Keratinocyte (primary cell): ENCODE data around the gene ANGPTL8.

Experiments
- EZH2 ChIP-seq: IDR thresholded peaks from one replicate; pipeline ENCODE4 v1.6.1; 2012; ENCODE audit warnings: inconsistent platforms, mild to moderate bottlenecking, low read length, moderate library complexity
- TF ChIP-seq, protein P1 (sequence below), 3 experiments: IDR thresholded peaks in 1 of 3; conservative IDR thresholded peaks in 1 of 3; optimal IDR thresholded peaks in 1 of 3; 2 replicates in 2 of 3; 3 replicates in 1 of 3; pipeline versions ENCODE3 to v1.5.1; 2011; ENCODE audit warnings: low read length in 3 of 3, mild to moderate bottlenecking in 3 of 3, moderate library complexity in 2 of 3, control low read depth in 1 of 3, inconsistent platforms in 1 of 3; ENCODE audit not compliant: insufficient read depth in 2 of 3; ENCODE audit errors: extremely low read depth in 1 of 3

DNA sequence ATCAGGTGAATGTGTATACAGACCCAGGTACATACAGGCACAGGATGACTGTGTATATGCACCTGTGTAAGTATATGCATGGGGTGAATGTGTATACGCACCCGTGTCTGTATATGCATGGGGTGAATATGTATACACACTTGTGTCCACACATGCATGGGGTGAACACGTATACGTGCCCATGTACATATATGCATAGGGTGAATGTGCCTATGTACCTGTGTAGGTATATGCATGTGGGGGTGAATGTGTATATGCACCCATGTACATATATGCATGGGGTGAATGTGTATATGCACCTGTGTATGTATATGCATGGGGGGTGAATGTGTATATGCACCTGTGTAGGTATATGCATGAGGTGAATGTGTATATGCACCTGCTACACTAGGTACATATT lies 6.9 kb upstream of the ANGPTL8 start:
- TF ChIP-seq, protein P1, sequence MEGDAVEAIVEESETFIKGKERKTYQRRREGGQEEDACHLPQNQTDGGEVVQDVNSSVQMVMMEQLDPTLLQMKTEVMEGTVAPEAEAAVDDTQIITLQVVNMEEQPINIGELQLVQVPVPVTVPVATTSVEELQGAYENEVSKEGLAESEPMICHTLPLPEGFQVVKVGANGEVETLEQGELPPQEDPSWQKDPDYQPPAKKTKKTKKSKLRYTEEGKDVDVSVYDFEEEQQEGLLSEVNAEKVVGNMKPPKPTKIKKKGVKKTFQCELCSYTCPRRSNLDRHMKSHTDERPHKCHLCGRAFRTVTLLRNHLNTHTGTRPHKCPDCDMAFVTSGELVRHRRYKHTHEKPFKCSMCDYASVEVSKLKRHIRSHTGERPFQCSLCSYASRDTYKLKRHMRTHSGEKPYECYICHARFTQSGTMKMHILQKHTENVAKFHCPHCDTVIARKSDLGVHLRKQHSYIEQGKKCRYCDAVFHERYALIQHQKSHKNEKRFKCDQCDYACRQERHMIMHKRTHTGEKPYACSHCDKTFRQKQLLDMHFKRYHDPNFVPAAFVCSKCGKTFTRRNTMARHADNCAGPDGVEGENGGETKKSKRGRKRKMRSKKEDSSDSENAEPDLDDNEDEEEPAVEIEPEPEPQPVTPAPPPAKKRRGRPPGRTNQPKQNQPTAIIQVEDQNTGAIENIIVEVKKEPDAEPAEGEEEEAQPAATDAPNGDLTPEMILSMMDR (optimal IDR thresholded peaks at IDR 0.05 in 1 of 3, IDR thresholded peaks at IDR 0.05 in 1 of 3, conservative IDR thresholded peaks at IDR 0.05 in 1 of 3; ENCODE audit: extremely low read depth in 1 of 3, insufficient read depth in 2 of 3, low read length in 3 of 3): no peak
- no peak for TF ChIP-seq EZH2
